ENCODE results near the gene ZNRF2.
"Not testable (repeated sequence)": the region's sequence is repeated elsewhere in the genome, so short reads cannot be mapped to it uniquely, and the experiment has no call there.

Gene ZNRF2

DNA sequence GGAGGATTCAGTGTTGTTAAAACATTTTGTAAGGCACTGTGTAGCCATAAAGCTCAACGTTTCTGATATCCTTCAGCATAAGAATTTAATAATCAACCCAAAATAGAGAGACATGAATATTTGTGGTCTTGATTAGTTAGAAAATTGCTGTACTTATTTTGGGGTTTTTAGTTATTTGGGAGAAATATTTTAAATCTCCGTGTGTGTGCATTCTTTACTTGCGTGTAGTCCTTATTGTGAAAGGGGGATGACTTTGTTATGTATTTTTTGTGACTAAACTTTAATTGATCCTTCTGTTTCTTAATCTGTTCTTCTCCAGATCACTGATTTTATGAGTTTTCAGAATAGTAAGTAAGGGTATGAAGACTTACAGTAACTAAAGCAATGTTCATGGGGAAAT is 81.2 kb downstream of the ZNRF2 start:
- no peak for DNase-seq

DNA sequence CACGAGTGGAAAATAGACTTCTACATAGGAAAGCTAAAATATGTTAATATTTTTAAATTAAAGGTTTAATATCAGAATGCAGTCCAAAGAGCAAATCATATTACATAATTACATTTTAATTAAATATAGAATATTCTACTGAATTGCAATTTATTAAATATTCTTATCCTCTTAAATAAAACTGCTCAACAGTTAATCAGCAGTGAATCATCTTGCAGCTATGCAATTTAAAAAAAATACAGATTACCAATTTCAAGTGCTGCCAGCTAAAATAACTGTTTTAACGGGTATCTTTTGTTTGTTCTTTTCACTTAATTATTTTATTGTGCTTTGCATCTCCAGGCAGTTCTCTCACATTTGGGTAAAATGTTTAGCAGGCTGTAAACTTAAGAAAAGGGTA is 82.2 kb downstream of the ZNRF2 start:
- no peak for DNase-seq

DNA sequence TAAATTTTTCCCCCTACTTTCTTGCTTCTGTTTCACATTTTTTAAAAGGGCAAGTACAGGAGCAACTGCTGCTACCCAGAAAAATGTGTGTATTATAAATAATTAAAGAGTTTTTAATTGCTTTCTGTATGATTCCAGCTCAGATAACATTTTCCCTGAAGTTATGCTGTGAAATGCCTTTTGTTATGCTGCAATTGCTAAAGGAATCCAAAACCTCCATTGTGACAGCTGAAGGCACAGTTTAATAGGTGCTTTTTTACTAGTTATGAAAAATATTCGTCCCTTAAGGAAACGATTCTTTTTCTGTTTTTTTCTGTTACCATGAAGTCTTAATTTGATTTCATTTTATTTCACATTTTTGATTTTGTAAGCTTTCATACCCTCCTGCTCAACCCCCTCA is 83.2 kb downstream of the ZNRF2 start:
- DNase-seq, result no peak

DNA sequence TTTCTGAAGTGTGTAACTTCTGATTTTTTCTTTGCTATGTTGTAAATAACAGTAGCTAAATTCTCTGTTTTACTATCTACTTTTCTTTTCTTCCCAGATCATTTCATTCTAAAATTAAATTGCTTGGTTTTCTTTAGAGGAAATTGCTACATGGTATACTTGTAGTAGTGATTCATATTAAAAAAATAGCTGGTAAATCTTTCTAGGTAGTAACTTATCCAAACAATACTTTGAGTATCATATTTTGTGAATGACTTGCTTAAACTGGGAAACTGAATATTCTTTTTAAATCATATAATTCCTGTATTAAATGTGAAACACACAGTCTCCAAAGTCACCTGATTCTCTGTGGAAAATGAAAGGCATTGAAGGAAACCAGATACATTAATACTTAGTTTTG is 85.5 kb downstream of the ZNRF2 start:
- no peak for DNase-seq

DNA sequence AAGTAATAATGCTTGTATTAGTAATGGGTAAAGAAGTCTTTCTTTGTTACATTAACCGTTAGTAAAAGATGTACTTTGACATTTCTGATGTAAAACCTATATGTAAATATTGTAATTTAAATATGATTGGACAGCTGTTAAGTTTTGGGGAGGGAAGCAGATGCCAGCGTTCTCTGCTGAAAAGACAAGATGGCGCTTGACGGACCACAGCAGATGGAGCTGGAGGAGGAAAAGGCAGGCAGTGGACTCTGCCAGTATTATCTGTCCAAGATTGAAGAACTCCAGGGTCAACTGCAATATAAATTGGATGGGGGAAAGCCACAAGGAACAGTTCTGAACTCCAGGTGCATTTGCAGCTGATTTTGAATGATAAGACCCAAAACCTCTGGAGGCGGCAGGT is 86.9 kb downstream of the ZNRF2 start:
- no peak for DNase-seq

DNA sequence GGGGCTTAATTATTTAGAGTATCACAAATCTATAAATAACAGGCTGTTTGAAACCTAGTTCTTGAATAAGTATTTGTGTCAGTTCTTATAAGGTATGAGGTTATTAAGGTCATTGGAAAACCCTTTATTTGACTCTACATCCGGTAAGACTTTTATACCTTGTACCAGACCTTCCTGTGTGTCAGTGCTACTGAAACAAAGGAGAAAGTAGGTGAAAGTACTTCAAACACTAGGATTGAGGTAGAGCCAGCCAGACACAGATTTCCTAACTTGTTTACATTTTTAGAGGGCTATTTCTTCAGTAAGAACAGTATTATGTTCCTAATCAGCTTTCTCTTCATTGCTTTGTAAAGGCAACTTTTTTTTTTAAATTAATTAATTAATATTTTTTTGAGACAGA is 93.9 kb downstream of the ZNRF2 start:
- no peak for DNase-seq

DNA sequence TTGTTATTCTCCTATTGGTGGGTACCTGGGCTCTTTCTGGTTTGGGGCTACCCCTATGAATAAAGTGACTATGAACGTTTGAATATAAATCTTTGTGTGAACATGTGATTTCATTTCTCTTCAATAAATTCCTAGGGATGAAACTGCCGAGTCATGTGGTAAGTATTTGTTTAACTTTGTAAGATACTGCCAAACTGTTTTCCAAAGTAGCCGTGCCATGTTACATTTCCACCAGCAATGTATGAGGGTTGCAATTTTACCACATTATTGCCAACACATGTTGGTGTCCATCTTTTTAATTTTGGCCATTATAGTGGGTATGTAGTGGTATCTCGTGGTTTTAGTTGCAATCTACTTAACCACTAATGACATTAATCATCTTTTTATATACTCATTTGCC is 94.7 kb downstream of the ZNRF2 start:
- DNase-seq, result no peak

DNA sequence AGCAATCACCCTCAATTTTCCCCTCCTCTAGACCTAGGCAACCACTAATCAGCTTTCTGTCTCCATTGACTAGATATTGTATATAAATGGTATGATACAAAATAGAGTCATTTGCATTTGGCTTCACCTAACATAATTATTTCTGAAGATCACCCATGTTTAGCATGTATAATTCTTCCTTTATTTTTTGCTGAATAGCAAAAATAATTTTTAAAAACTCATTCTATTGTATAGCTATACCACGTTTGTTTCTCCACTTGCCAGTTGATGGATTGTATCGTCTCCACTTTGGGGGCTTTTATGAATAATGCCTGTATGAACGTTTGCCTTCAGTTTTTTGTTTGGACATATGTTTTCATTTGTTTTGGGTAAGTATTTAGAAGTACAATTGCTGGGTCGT is 95.3 kb downstream of the ZNRF2 start:
- no peak for DNase-seq

DNA sequence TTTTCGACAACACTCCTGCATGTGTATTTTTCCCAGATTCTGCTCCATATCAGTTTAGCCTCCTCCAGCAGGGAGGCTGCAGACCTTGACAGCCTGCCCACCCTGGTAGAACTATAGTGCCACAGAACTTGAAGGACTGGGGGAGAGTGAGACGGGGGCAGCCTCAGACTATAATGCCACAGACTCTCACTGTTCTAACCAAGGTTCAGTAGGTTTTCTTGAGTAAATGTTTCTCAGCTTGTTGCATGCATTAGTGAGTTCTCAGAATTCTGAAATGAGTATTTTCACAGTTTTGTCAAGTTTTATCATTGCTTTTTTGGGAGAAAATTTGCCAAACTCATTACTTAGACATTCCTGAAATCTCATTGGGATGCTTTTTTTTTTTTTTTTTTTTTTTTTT is 95.9 kb downstream of the ZNRF2 start:
- DNase-seq, result no peak

DNA sequence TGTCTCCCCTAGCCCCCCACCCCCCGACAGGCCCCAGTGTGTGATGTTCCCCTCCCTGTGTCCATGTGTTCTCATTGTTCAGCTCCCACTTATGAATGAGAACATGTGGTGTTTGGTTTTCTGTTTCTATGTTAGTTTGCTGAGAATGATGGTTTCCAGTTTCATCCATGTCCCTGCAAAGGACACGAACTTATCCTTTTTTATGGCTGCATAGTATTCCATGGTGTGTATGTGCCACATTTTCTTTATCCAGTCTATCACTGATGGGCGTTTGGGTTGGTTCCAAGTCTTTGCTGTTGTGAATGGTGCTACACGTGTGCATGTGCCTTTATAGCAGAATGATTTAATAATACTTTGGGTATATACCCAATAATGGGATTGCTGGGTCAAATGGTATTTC is 96.4 kb downstream of the ZNRF2 start:
- DNase-seq, result not testable (repeated sequence)

DNA sequence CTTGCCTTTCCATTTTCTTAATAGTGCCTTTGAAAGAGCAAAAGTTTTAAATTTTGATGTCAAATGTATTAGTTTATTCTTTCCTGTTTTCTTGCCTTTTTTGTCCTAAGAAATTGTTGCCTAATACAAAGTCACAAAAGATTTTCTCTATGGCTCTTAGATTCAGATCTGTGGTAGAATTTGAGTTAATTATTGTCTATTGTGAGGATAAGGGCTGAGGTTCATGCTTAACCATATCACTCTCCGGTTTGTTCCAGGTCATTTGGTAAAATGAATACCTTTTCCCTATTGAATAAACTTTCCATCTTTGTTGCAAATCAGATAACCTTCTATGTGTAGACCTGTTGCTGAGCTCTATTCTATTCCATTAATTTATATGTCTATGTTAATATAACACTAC is 98.2 kb downstream of the ZNRF2 start:
- DNase-seq, result no peak

DNA sequence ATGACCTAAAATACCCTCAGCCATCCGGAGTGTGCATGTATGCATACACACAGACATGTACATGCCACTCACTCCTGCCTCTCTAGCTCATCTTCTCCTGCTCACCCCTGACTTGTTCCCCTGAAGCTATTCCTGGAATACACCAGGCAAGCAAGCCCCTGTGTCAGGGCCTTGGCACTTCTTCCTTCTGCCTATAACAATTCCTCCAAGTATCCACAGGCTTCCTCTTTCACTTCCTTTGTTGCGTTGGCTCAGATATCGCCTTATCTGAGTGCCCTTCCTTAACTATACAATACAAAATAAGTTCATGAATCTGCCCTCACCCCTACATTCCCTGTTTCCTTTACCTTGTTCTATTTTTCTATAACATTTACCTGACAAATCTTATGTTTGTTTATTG is 105.4 kb downstream of the ZNRF2 start:
- DNase-seq, result no peak

DNA sequence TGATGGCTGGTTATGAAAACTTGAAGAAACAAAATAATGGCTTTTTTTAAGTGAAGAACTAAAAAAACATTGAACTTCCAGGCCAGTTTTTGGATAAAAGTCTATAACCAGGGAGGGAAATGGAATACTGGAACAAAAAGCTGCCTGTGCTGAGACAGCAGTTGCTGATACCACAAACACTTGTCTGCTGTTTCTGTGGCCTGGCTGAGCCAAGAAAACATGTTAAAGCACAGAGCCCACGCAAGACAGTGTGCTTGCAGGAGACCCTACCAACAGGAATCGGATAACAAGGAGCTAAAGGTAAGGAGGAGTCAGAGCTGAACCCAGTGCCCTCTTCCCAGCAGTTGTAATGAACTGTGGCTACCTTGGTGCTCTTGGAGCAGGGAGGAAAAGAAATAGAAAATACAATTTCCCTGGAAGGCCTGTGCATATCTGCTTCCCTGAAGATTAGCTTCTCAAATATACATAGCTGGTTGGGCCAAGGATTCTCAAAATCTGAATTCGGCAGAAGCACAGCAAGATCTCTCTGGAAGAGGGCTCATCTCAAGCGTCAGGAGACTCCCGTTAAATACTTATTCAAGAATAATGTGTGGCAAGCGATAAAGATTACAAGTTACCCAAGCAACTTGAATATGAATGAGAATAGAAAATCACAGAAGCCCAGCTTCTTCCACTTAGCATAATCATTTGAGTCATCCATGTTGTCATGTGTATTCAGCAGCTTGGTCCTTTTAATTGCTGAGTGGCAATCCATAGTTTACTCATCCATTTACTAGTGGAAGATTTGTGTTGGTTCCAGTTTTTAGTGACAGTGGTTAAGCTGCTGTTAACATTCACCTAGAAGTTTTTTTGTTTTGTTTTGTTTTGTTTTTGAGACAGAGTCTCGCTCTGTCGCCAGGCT is 106.6 kb downstream of the ZNRF2 start:
- no peak for DNase-seq

DNA sequence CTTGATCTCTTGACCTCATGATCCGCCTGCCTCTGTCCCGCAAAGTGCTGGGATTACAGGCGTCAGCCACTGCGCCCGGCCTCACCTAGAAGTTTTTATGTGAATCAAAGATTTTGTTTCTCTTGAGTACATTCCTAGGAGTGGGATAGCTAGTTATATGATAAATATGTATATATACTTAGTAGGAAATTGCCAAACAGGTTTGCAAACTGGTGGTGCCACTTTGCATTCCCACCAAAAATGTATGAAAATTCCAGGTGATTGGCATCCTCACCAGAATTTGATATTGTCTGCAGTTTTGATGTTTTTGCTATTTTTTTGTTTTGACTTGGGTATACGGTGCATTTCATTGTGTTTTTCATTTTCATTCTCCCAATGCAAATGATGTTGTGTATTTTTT is 107.4 kb downstream of the ZNRF2 start:
- DNase-seq, result no peak

DNA sequence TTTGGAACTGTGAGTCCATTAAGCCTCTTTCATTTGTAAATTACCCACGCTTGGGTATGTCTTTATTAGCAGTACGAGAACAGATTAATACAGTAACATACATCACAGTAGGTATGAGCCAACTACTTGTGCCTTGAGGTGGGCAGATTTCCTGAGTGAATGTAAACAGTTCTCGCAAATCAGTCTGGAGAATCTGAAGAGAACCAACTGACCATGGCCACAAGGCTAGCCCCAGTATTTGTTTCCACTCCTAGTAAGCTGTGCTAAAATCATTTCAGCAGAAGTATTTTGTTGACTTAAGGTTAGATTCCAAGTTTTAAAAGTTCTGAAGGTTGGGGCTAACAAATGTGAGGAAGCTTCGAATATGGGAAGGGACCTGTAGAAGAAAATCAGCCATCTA is 111.3 kb downstream of the ZNRF2 start:
- DNase-seq, result no peak

DNA sequence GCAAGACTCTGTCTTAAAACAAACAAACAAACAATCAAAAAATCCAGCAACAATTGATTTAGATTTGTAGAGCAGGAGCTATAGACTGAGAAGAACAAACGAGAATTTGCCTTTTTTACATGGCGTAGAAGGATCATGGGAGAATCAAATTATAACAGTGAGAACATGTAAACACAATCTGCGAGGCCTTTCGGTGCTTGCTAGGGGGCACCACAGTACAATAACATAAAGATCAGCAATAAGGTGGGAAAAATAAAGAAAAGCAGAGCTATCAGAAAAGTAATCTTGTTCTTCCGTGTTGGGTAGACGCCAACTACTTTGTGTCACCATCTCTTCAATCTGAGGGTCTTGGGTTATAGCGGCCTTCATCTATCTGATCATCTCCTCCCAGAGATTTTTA is 112.0 kb downstream of the ZNRF2 start:
- no peak for DNase-seq

DNA sequence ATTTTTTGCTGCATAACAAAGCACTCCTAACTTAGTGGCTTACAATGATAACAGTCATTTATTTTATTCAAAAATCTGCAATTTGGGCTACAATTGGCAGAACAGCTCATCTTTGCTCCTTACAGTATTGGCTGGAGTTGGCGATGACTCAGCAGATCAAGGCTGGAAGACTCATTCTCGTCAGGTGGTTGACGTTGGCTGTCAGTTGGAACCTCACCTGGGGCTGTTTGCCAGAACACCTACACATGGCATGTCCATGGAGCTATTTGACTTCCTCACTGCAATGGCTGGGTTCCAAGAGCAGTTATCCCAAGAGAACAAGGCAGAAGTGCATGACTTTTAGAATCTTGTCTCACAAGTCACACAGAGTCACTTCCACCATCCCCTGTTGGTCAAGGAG is 119.1 kb downstream of the ZNRF2 start:
- DNase-seq, result no peak

DNA sequence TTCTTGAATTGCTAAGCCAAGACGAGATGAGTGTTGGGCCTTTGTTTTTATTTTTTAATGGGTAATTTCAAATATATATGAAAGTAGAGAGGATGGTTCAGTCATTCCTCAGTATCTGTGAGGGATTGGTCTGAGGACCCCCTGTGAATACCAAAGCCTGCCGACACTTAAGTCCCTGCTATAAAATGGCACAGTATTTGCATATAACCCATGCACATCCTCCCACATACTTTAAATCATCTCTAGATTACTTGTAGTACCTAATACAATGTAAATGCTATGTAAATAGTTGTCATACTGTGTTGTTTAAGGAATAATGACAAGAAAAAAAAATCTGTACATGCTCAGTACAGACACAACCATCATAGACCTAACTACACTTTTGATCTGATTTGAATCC is 120.8 kb downstream of the ZNRF2 start:
- no peak for DNase-seq

DNA sequence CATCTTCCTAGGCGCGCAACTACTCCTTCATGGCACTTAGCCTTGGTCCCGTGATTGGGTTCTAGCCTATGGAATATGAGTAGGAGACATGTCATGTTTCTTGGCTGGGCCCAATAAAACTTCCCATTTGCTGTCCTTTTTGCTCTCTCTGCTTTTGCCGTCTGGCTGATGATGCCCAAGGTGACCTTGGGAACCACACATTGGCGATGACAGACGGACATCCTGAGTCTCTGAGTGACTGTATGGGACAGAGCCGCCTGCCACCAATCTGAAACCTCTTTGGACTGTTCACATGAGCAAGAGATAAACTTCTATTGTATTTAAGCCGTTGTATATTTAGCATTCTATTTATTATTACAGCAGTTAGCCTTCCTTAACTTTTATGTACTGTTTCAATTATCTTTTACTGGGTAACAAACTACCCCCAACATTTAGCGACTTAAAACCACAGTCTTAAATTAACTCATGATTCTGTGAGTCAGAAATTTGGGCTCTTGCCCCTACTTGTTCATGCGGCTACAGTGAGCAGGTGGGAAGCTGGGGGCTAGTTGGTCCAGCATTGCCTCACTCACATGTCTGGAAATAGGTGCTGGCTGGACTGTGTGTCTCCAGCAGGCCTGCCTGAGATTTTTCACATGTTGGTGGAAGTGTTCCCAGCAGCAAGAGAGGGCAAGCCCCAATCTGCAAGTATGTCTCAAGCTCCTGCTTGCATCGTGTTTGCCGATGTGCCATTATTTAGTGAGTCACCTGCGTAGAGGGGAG is 122.4 kb downstream of the ZNRF2 start:
- DNase-seq, result no peak

DNA sequence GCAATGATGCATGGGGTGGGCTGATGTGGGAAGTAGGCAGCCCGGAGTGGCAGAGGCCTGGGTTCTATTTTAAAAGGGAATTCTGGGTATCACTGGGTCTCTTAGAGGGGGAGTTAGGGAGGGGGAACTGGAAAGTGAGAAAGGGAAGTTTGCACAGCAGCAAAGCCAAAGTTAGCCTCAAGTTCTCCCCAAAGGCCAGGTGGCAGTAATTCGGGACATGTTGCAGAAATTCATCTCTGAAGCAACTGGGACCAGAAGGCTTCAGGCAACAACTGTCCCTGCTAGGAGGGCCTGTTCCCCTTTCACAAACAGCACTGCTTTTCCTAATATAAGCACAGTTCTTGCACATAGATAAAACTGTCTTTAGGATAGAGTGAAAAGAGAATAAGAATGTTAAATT is 126.8 kb downstream of the ZNRF2 start:
- DNase-seq, result no peak

DNA sequence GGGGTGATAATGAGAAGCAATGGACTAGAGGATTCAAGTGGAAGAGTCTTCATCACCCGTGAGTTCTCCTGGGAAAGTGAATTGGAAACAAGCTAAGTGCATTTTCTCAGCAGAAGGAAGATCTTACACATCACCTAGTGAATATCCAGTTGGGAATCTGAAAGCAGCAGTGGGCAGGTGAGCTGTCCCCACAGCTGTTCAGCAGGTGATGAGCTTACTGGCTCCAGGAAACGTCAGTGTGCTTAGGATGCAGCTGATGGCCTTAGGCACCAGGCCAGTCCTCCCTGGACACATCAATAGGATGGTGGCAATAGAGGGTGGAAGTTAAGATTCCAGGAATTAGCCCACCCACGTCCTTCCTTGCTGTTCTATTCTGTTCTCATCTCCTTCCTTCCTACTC is 127.5 kb downstream of the ZNRF2 start:
- DNase-seq, result no peak

DNA sequence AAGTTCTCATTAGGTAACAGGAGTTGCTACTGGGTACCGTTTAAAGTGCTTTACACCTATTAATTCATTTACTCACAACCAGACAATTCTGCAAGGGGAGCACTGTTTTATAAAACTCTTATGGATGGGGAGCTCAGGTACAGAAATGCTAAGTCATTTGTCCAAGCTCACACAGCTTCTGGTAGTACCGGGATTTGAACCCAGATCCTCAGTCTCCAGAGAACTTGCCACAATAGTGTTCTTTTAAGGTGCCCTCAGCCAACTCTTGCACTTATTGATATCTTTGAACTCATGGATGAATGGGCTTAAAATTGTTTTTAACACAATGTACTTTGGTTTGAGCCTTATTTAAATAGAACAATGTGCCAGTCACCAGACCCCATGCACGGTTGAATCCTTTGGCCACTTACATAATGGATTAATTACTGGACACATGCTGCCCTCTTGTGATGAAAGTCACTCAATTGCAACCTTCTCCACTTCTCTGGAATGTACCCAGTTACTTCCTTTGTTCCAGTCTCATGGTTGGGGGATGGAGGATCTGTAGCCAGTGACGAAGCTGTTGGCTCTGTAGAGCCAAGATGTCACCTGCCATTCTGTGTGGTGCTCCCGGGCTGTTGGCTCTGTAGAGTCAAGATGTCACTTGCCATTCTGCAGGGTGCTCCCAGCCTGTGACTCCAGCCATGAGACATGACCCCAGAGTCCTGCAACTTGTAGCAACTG is 128.5 kb downstream of the ZNRF2 start:
- DNase-seq, result peak; percentile 81

DNA sequence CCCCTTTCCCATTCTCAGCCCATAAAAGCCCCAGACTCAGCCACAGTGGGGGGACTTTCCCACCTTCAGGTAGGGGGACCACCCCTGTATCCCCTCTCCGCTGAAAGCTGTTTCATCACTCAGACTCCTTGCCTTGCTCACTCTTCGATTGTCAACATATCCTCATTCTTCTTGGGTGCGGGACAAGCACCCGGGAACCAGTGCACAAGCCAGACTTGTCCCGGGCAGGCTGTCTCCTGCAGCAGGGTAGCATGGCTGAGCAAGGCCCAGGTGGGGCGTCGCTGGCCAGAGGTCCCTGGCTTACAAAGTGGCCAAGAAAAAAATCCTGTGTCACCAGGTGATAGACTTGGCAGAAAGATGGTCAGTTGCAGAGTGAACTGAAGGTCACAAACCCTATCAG is 129.5 kb downstream of the ZNRF2 start:
- no peak for DNase-seq
